Esophagus squamous epithelium (tissue), 5 donors: ENCODE measurements around the gene RNLS. TPM values are rescaled to one million over a fixed set of nuclear protein-coding genes. Genes with fewer than 3 reads are reported as not detected.
"Not testable (repeated sequence)": the region's sequence is repeated elsewhere in the genome, so short reads cannot be mapped to it uniquely, and the experiment has no call there.

Experiments
- DNase-seq: peaks from one replicate; lab custom pipeline; 2025; lab: John Stamatoyannopoulos, UW
- H3K27ac ChIP-seq, 4 donors: fragments of 200-600 bp; sonication (generic); one replicate each; pipeline ENCODE4 v1.5.1; 2016 to 2019; ENCODE audit warnings: mild to moderate bottlenecking in 1 of 4
- H3K27me3 ChIP-seq, 4 donors: fragments of 200-600 bp; sonication (generic); 1 replicate in 3 of 4; 2 replicates in 1 of 4; pipeline versions ENCODE4 v1.5.1 to v1.6.0; 2017 to 2021; ENCODE audit warnings: antibody characterized with exemption in 1 of 4
- H3K36me3 ChIP-seq, 3 donors: fragments of 200-600 bp; sonication (generic); one replicate each; pipeline ENCODE4 v1.5.1; 2016 to 2019
- H3K4me1 ChIP-seq, 3 donors: fragments of 200-600 bp; sonication (generic); one replicate each; pipeline ENCODE4 v1.5.1; 2017 to 2019
- H3K4me3 ChIP-seq, 4 donors: fragments of 200-600 bp; sonication (generic); 1 replicate in 3 of 4; 2 replicates in 1 of 4; pipeline ENCODE4 v1.5.1; 2016 to 2019; ENCODE audit warnings: mild to moderate bottlenecking in 2 of 4, moderate library complexity in 1 of 4
- H3K9me3 ChIP-seq, 3 donors: fragments of 200-600 bp; sonication (generic); one replicate each; pipeline ENCODE4 v1.5.1; 2016 to 2019
- CTCF ChIP-seq, 6 experiments: fragments of 450-650 bp in 4 of 6; fragments of 200-600 bp in 2 of 6; sonication (generic) in 2 of 6; IDR thresholded peaks; one replicate each; pipeline ENCODE4 v1.5.1; 2016 to 2019; ENCODE audit warnings: antibody characterized with exemption in 6 of 6, mild to moderate bottlenecking in 4 of 6, moderate library complexity in 4 of 6
- POLR2A ChIP-seq, 4 donors: fragments of 450-650 bp; IDR thresholded peaks; one replicate each; pipeline ENCODE4 v1.6.1; 2017; ENCODE audit warnings: antibody characterized with exemption in 4 of 4, mild to moderate bottlenecking in 4 of 4, moderate library complexity in 3 of 4
- WGBS, 2 donors: methylation state at CpG; one replicate each; pipeline ENCODE4 v1.1.5; 2018; 5-methylcytosine and 5-hydroxymethylcytosine counted together
- intact Hi-C: fragments of 100-400 bp; cut with DNase I; formaldehyde crosslinking; loops from one replicate; pipeline ENCODE4 v1.15.0; 2022
- total RNA-seq, 4 donors: library from RNA; depleted of rRNA; stranded (reverse); fragments of >200 nt; gene quantifications; one replicate each; pipeline ENCODE4 v1.1.0, GENCODE V29; 2016
- donor health status: DM: yes; HTN: yes; CAD: no.

The RNLS gene
- total RNA-seq, 4 donors from 2014 or later = 7.9 to 13.5 (median 10.5) TPM

- no peaks in the 10 kb centered on the region for H3K9me3 ChIP-seq
- DNase-seq = no peak
- H3K27ac ChIP-seq = no peak overlapping the region
- intact Hi-C loops = no loop called here
- 59 to 92% methylated on average over 1 of the region's 1 CpG for WGBS, 2 donors
- no peaks in the 10 kb centered on the region for H3K27me3 ChIP-seq
- no peak for TF ChIP-seq POLR2A (IDR thresholded peaks at IDR 0.05)
- no peak for TF ChIP-seq CTCF (IDR thresholded peaks at IDR 0.05)
- no peaks in the 10 kb centered on the region for H3K36me3 ChIP-seq
- H3K4me3 ChIP-seq = no peak overlapping the region
- no peaks in the 10 kb centered on the region for H3K4me1 ChIP-seq
These were observed 271.9 kb downstream of the RNLS start for GRCh38 chr10:88311264-88311663.

- 87 to 92% methylated on average over 3 of the region's 3 CpGs for WGBS, 2 donors
- DNase-seq = no peak
These were observed 273.8 kb downstream of the RNLS start for GRCh38 chr10:88309365-88309764.

GRCh38 chr10:88308361-88308760, 274.8 kb downstream of the RNLS start:
- H3K27me3 ChIP-seq, H3K27ac ChIP-seq, H3K9me3 ChIP-seq, H3K4me1 ChIP-seq, H3K4me3 ChIP-seq, H3K36me3 ChIP-seq, intact Hi-C loops, DNase-seq: not testable (repeated sequence)
- WGBS, 2 donors = 89 to 92% methylated on average over 2 of the region's 2 CpGs

More at GRCh38 chr10:88309365-88309764, 273.8 kb downstream of the RNLS start:
- H3K27me3 ChIP-seq = no peaks in the 10 kb centered on the region
- H3K36me3 ChIP-seq = no peaks in the 10 kb centered on the region
- no peak for TF ChIP-seq CTCF (IDR thresholded peaks at IDR 0.05)
- TF ChIP-seq POLR2A (IDR thresholded peaks at IDR 0.05) = no peak
- intact Hi-C loops = no loop called here
- no peaks in the 10 kb centered on the region for H3K9me3 ChIP-seq
- H3K4me3 ChIP-seq = no peak overlapping the region
- no peaks in the 10 kb centered on the region for H3K4me1 ChIP-seq
- H3K27ac ChIP-seq = no peak overlapping the region

GRCh38 chr10:88299787-88300186, 283.3 kb downstream of the RNLS start:
- no peak for DNase-seq
- intact Hi-C loops = no loop called here
- H3K4me1 ChIP-seq = peaks cover 0 to 7% (median 0%) of the 10 kb centered on the region in 3 donors
- no peaks in the 10 kb centered on the region for H3K9me3 ChIP-seq
- no peaks in the 10 kb centered on the region for H3K27me3 ChIP-seq
- no peak overlapping the region for H3K4me3 ChIP-seq
- TF ChIP-seq CTCF (IDR thresholded peaks at IDR 0.05) = no peak
- no peak for TF ChIP-seq POLR2A (IDR thresholded peaks at IDR 0.05)
- no peaks in the 10 kb centered on the region for H3K36me3 ChIP-seq
- H3K27ac ChIP-seq = no peak overlapping the region

GRCh38 chr10:88297103-88297502, 286.0 kb downstream of the RNLS start:
- no peak for TF ChIP-seq CTCF (IDR thresholded peaks at IDR 0.05)
- no peak for TF ChIP-seq POLR2A (IDR thresholded peaks at IDR 0.05)
- no peaks in the 10 kb centered on the region for H3K4me1 ChIP-seq
- H3K36me3 ChIP-seq = no peaks in the 10 kb centered on the region
- no peaks in the 10 kb centered on the region for H3K27me3 ChIP-seq
- DNase-seq = no peak
- WGBS, 2 donors = 89 to 100% methylated on average over 3 of the region's 3 CpGs
- H3K4me3 ChIP-seq = no peak overlapping the region
- no peak overlapping the region for H3K27ac ChIP-seq
- no peaks in the 10 kb centered on the region for H3K9me3 ChIP-seq
- intact Hi-C loops = no loop called here

GRCh38 chr10:88293651-88294230, 289.4 kb downstream of the RNLS start:
- H3K9me3 ChIP-seq = no peaks in the 10 kb centered on the region
- TF ChIP-seq CTCF (IDR thresholded peaks at IDR 0.05) = no peak
- no peaks in the 10 kb centered on the region for H3K27me3 ChIP-seq
- no peak for DNase-seq
- H3K36me3 ChIP-seq = no peaks in the 10 kb centered on the region
- H3K4me3 ChIP-seq = no peak overlapping the region
- H3K4me1 ChIP-seq = no peaks in the 10 kb centered on the region
- H3K27ac ChIP-seq = no peak overlapping the region
- WGBS, 2 donors = 88 to 92% methylated on average over 3 of the region's 3 CpGs
- intact Hi-C loops = no loop called here
